ENCODE results near the gene CLCN7. TPM values are rescaled to one million over a fixed set of nuclear protein-coding genes. Genes with fewer than 3 reads are reported as not detected.

Gene CLCN7
- total and polyA plus RNA-seq, 4 donors, result 43.8 to 75.6 (median 58.1) TPM

GRCh38 chr16:1495889-1496262, 21.0 kb upstream of the CLCN7 start:
- WGBS (ENCODE audit: insufficient coverage), result 95% methylated on average over 24 of the region's 25 CpGs
- Histone ChIP-seq H3K27me3 (ENCODE audit: control insufficient read depth, insufficient read depth, low read length) (no peaks in the 10 kb centered on the region), H3K4me3 (ENCODE audit: low read depth, low read length) (no peak overlapping the region), H3K4me1 (ENCODE audit: control insufficient read depth, insufficient read depth, low read length) (peaks cover 24% of the 10 kb centered on the region), H3K9me3 (ENCODE audit: control insufficient read depth, insufficient read depth, low read length) (no peaks in the 10 kb centered on the region), H3K36me3 (ENCODE audit: control insufficient read depth, insufficient read depth, low read length) (peaks cover 67% of the 10 kb centered on the region), H3K27ac (ENCODE audit: low read depth, low read length) (no peak overlapping the region)
- DNase-seq (ENCODE audit: low read depth in 4 of 6, low spot score in 6 of 6), result no peak

- Histone ChIP-seq H3K36me3 (ENCODE audit: control insufficient read depth, insufficient read depth, low read length) (peaks cover 62% of the 10 kb centered on the region), H3K4me1 (ENCODE audit: control insufficient read depth, insufficient read depth, low read length) (peaks cover 24% of the 10 kb centered on the region), H3K27me3 (ENCODE audit: control insufficient read depth, insufficient read depth, low read length) (no peaks in the 10 kb centered on the region), H3K27ac (ENCODE audit: low read depth, low read length) (no peak overlapping the region), H3K4me3 (ENCODE audit: low read depth, low read length) (no peak overlapping the region), H3K9me3 (ENCODE audit: control insufficient read depth, insufficient read depth, low read length) (no peaks in the 10 kb centered on the region)
- WGBS (ENCODE audit: insufficient coverage), result 95% methylated on average over 39 of the region's 39 CpGs
- DNase-seq (ENCODE audit: low read depth in 4 of 6, low spot score in 6 of 6), result no peak
Observed at GRCh38 chr16:1495211-1495888, 20.5 kb upstream of the CLCN7 start.

- no peak for DNase-seq (ENCODE audit: low read depth in 4 of 6, low spot score in 6 of 6)
- Histone ChIP-seq H3K27ac (ENCODE audit: low read depth, low read length) (no peak overlapping the region), H3K4me3 (ENCODE audit: low read depth, low read length) (peak overlapping the region; percentile 18), H3K36me3 (ENCODE audit: control insufficient read depth, insufficient read depth, low read length) (peaks cover 56% of the 10 kb centered on the region), H3K9me3 (ENCODE audit: control insufficient read depth, insufficient read depth, low read length) (no peaks in the 10 kb centered on the region), H3K4me1 (ENCODE audit: control insufficient read depth, insufficient read depth, low read length) (peaks cover 24% of the 10 kb centered on the region), H3K27me3 (ENCODE audit: control insufficient read depth, insufficient read depth, low read length) (no peaks in the 10 kb centered on the region)
- WGBS (ENCODE audit: insufficient coverage), result 72% methylated on average over 10 of the region's 13 CpGs
Observed at GRCh38 chr16:1494711-1495110, 19.9 kb upstream of the CLCN7 start.

GRCh38 chr16:1494129-1494640, 19.4 kb upstream of the CLCN7 start:
- no peak for DNase-seq (ENCODE audit: low read depth in 4 of 6, low spot score in 6 of 6)
- Histone ChIP-seq H3K4me3 (ENCODE audit: low read depth, low read length) (peak overlapping the region; percentile 74), H3K9me3 (ENCODE audit: control insufficient read depth, insufficient read depth, low read length) (no peaks in the 10 kb centered on the region), H3K36me3 (ENCODE audit: control insufficient read depth, insufficient read depth, low read length) (peaks cover 50% of the 10 kb centered on the region), H3K27me3 (ENCODE audit: control insufficient read depth, insufficient read depth, low read length) (no peaks in the 10 kb centered on the region), H3K4me1 (ENCODE audit: control insufficient read depth, insufficient read depth, low read length) (peaks cover 24% of the 10 kb centered on the region), H3K27ac (ENCODE audit: low read depth, low read length) (no peak overlapping the region)
- 45% methylated on average over 25 of the region's 25 CpGs for WGBS (ENCODE audit: insufficient coverage)

- peaks cover 46% of the 10 kb centered on the region for H3K36me3 ChIP-seq (ENCODE audit: control insufficient read depth, insufficient read depth, low read length)
- H3K27me3 ChIP-seq (ENCODE audit: control insufficient read depth, insufficient read depth, low read length), result no peaks in the 10 kb centered on the region
- no peak overlapping the region for H3K27ac ChIP-seq (ENCODE audit: low read depth, low read length)
- no peaks in the 10 kb centered on the region for H3K9me3 ChIP-seq (ENCODE audit: control insufficient read depth, insufficient read depth, low read length)
- WGBS (ENCODE audit: insufficient coverage), result under 1% methylated on average over 30 of the region's 30 CpGs
- peak overlapping the region; percentile 74 for H3K4me3 ChIP-seq (ENCODE audit: low read depth, low read length)
- DNase-seq (ENCODE audit: low read depth in 4 of 6, low spot score in 6 of 6), result no peak
- peaks cover 24% of the 10 kb centered on the region for H3K4me1 ChIP-seq (ENCODE audit: control insufficient read depth, insufficient read depth, low read length)
Observed at GRCh38 chr16:1493746-1494094, 18.9 kb upstream of the CLCN7 start.

GRCh38 chr16:1492923-1493745, 18.3 kb upstream of the CLCN7 start, which contains the start of gene TELO2:
TELO2 (plus strand) TSS chr16:1493360; CDS start chr16:1494282, 922 bp downstream.
- peak within 1 kb of the TSS; percentile 74 for H3K4me3 ChIP-seq (ENCODE audit: low read depth, low read length)
- DNase-seq (ENCODE audit: low read depth in 4 of 6, low spot score in 6 of 6), result peak; percentile 70 to 95 (median 79)
- H3K9me3 ChIP-seq (ENCODE audit: control insufficient read depth, insufficient read depth, low read length), result no peaks in the 10 kb centered on the region
- 0% methylated on average over 87 of the region's 89 CpGs for WGBS (ENCODE audit: insufficient coverage)
- no peaks in the 10 kb centered on the region for H3K27me3 ChIP-seq (ENCODE audit: control insufficient read depth, insufficient read depth, low read length)
- H3K27ac ChIP-seq (ENCODE audit: low read depth, low read length), result peak within 1 kb of the TSS; percentile 73
- H3K36me3 ChIP-seq (ENCODE audit: control insufficient read depth, insufficient read depth, low read length), result peaks cover 40% of the 10 kb centered on the region
- H3K4me1 ChIP-seq (ENCODE audit: control insufficient read depth, insufficient read depth, low read length), result peaks cover 24% of the 10 kb centered on the region

- Histone ChIP-seq H3K9me3 (ENCODE audit: control insufficient read depth, insufficient read depth, low read length) (no peaks in the 10 kb centered on the region), H3K27ac (ENCODE audit: low read depth, low read length) (peak overlapping the region; percentile 73), H3K4me3 (ENCODE audit: low read depth, low read length) (peak overlapping the region; percentile 74), H3K27me3 (ENCODE audit: control insufficient read depth, insufficient read depth, low read length) (no peaks in the 10 kb centered on the region), H3K4me1 (ENCODE audit: control insufficient read depth, insufficient read depth, low read length) (peaks cover 24% of the 10 kb centered on the region), H3K36me3 (ENCODE audit: control insufficient read depth, insufficient read depth, low read length) (peaks cover 31% of the 10 kb centered on the region)
- DNase-seq (ENCODE audit: low read depth in 4 of 6, low spot score in 6 of 6), result no peak
- 77% methylated on average over 19 of the region's 23 CpGs for WGBS (ENCODE audit: insufficient coverage)
Observed at GRCh38 chr16:1492082-1492922, 17.5 kb upstream of the CLCN7 start.

GRCh38 chr16:1491327-1491726, 16.5 kb upstream of the CLCN7 start:
- H3K9me3 ChIP-seq (ENCODE audit: control insufficient read depth, insufficient read depth, low read length), result no peaks in the 10 kb centered on the region
- peaks cover 24% of the 10 kb centered on the region for H3K4me1 ChIP-seq (ENCODE audit: control insufficient read depth, insufficient read depth, low read length)
- H3K4me3 ChIP-seq (ENCODE audit: low read depth, low read length), result no peak overlapping the region
- no peak for DNase-seq (ENCODE audit: low read depth in 4 of 6, low spot score in 6 of 6)
- H3K27ac ChIP-seq (ENCODE audit: low read depth, low read length), result no peak overlapping the region
- H3K27me3 ChIP-seq (ENCODE audit: control insufficient read depth, insufficient read depth, low read length), result no peaks in the 10 kb centered on the region
- 80% methylated on average over 12 of the region's 12 CpGs for WGBS (ENCODE audit: insufficient coverage)
- H3K36me3 ChIP-seq (ENCODE audit: control insufficient read depth, insufficient read depth, low read length), result peaks cover 22% of the 10 kb centered on the region

- no peak overlapping the region for H3K4me3 ChIP-seq (ENCODE audit: low read depth, low read length)
- no peaks in the 10 kb centered on the region for H3K36me3 ChIP-seq (ENCODE audit: control insufficient read depth, insufficient read depth, low read length)
- DNase-seq (ENCODE audit: low read depth in 4 of 6, low spot score in 6 of 6), result no peak
- 94% methylated on average over 8 of the region's 12 CpGs for WGBS (ENCODE audit: insufficient coverage)
- peaks cover 16% of the 10 kb centered on the region for H3K4me1 ChIP-seq (ENCODE audit: control insufficient read depth, insufficient read depth, low read length)
- H3K9me3 ChIP-seq (ENCODE audit: control insufficient read depth, insufficient read depth, low read length), result no peaks in the 10 kb centered on the region
- H3K27me3 ChIP-seq (ENCODE audit: control insufficient read depth, insufficient read depth, low read length), result no peaks in the 10 kb centered on the region
- no peak overlapping the region for H3K27ac ChIP-seq (ENCODE audit: low read depth, low read length)
Observed at GRCh38 chr16:1489077-1489476, 14.2 kb upstream of the CLCN7 start.

Data from spinal cord (tissue), 10 donors.